NCI-H1092 treated with DMSO at 0.1 percent for 48 hours (cell line): ENCODE measurements around the gene MTA3.

Experiments used
- DNase-seq: peaks from one replicate; lab custom pipeline; 2025; lab: John Stamatoyannopoulos, UW

MTA3 gene

GRCh38 chr2:42733852-42734251, 165.4 kb downstream of the MTA3 start:
- DNase-seq: no peak

DNA sequence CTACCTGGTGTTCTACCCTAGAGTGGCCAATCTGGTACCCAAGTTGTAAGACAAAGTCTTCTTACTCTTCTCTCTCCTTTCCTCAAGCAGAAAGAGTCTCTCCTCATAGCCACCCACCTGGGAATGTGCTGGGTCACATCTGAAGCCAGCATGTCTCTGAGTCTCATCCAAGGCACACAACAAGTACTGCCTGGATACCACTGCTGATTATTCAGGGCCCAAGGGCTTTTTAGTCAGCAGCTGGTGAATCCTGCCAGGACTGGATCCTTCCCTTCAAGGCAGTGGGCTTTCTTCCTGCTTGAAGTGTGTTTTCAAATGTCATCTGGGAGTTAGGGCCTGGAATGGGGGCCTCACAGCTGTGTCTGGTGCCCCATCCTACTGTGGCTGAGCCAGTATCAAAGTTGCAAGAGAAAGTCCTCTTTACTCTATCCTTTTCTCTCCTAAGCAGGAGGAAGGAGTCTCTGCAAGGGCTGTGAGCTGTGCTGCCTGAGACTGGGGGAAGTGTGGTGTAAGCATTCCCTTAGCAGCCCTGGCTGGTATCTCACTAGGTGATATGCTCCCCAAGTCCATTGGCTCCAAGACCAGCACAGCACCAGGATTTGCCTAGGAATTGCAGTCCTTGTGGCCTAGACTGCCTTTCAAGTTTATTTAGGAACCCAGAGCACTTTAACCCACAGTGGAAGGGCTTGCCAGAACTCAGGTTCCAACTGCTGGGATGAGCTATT, 168.3 kb downstream of the MTA3 start:
- DNase-seq: no peak

DNA sequence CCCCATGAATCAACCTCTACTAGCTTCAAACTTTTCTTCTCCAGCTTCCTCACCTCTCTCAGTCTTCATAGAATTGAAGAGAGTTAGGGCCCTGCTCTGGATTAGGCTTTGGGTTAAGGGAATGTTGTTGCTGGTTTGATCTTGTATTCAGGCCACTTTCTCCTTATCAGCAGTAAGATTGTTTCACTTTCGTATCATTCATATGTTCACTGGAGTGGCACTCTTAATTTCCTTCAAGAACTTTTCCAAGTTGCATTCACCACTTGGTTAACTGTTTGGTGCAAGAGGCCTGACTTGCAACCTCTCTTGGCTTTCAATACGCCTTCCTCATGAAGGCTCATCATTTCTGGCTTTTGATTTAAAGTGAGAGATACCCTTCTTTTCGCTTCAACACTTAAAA, 172.7 kb downstream of the MTA3 start:
- DNase-seq: no peak

- DNase-seq: no peak
Measured at GRCh38 chr2:42742740-42743658, 174.6 kb downstream of the MTA3 start.

DNA sequence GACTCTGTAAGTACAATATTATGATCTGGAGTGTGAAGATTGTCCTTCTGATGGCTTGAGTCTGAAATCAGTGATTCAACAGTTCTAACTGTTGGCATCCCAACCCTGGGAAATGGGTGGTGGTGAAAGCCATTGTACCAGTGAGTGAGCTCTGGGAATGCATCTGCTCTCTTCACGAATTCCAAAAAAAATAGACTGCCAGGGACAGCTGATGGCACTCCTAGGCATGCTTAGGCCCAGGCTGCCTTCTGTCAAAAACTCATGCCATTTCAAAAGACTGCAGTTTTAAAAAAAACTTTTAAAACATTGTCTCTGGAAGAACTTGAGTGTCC, 175.2 kb downstream of the MTA3 start:
- no peak for DNase-seq

DNA sequence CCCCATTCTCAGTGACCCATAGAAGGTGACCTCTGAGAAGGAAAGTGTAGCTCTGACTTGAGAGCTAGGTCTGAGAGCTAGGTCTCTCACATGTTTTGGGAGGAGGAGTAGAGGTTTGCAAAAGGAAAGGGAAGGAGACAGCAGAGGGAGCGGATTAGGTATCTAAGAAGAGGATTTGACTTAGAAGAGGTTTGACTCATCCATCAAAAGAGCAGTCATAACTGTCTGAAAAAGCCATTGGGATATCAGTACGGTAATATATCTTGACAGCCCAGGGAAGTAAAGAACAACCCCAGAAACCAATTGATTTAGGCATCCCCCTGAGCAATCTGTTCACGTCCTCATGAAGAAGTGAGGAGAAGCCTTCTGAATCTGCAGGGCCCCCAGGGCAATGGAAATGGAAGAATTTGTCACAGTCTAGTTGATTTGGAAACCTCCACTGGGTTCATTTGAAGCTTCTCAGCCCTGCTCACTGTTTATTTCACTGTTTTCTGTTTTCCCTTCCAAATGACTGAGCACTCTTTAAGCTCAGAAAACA, 176.2 kb downstream of the MTA3 start:
- DNase-seq: no peak

- no peak for DNase-seq
Measured at GRCh38 chr2:42747422-42747821, 179.0 kb downstream of the MTA3 start.

DNA sequence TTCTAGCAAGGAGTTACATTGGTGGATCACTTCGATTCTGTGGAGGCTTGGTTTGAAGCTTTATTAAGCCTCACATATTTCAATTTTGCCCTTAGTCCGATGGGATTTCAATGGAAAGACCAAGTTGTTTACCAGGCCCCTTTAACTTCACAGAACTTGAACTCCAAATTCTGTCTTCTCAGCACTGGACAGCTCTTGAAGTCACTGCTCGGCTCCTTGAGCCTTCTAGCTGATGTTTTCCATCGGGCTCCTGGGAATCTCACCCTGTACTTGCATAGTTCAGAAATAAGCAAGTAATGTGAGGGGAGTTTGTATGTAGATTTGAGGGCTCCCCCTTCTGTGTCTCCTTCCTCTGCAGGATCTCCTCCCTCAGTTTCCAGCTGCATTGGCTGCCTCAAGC, 180.4 kb downstream of the MTA3 start:
- no peak for DNase-seq

GRCh38 chr2:42752314-42752713, 183.9 kb downstream of the MTA3 start:
- no peak for DNase-seq

DNA sequence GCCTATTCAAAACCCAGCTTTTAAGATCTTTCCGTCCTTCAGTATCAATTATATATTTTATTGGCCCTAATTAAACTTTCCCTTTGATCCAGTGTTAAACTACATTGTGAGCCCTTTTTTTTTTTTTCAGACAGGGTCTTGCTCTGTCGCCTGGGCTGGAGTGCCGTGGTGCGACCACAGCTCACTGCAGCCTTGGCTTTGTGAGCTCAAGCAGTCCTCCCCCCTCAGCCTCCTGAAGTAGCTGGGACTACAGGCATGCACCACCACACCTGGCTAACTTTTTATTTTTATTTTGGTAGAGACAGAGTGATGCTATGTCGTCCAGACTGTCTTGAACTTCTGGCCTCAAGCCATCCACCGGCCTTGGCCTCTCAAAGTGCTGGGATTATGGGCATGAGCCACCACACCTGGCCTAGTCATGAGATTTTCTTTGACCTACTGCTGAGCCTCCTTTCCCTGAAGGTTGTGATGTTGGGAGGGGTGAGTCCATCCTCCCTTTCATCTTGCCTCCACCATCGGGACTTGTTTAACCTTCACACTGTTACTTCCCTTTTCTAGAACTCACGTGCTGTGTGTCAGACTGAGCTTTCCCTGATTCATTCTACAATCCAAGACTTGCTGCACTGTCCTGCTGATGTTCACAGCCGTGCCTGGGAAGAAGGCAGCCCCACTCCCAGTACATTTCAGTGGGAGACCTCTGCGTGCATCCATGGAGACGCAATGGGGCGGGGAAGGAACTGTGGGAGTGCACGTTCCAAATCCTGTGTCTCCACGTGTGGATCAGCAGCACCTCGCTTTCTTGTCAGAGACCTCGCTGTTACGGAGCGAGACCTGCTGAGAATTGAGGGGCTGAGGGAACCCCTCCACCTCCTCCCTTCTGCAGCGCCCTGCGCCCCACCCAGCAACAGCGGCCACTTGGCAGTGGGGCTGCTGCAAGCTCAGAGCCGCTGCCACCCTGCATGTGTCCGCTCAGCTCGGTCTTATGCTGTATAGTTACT, 184.7 kb downstream of the MTA3 start:
- DNase-seq: no peak

DNA sequence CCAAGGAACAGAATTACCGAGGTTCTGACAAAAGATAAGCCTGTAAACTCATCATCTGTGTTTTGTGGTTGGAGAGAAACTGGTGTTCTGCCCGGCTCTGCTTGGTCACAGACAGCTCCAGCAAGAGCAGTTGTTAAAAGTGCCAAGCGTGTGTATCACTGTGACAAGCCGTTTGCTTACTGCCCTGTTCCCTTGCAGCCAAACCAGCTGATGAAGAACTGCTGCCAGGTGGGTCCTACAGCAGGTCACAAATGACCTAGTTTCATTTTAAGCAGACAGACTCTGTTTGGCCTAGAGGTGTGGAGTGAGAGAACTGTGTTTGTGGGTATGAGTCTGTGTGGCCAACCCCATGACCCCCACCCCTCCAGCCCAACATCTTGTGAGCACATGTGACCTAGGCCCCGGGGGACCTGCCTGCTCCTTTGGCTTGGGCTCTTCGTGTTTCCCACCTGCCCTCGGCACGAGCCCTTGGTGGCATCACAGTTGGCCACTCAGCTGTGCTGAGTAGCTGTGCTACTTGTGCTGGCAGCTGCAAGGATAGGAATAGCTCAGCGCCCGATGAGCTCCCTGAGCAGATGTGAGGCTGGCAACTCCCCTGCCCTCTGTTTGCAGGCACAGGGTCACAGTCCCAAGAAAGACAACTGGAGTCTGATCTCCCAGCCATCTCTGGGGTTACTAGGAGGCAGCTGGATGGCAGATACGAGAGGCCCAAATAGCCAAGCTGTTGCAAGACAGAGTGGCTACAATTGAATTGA, 185.8 kb downstream of the MTA3 start:
- peak; percentile 6 for DNase-seq

DNA sequence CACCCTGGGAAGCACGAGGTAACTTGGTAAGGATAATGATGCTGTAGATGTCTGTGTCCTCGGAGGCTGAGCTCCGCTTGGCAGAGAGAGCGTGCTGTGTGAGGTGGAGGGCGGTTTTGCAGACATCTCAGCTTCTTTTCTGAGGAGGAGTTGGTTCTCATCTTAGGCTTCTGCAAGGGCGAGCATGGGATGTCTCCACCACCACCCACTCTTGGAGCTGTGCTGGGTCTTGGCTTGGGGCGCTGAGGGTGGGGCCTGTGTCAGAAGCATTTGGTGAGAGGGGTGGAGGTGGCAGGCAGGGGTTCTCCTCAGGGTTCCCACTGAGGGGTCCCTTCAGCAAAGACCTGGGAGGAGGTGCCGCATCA, 186.3 kb downstream of the MTA3 start:
- DNase-seq: no peak

- no peak for DNase-seq
Measured at GRCh38 chr2:42755191-42755880, 186.9 kb downstream of the MTA3 start.

DNA sequence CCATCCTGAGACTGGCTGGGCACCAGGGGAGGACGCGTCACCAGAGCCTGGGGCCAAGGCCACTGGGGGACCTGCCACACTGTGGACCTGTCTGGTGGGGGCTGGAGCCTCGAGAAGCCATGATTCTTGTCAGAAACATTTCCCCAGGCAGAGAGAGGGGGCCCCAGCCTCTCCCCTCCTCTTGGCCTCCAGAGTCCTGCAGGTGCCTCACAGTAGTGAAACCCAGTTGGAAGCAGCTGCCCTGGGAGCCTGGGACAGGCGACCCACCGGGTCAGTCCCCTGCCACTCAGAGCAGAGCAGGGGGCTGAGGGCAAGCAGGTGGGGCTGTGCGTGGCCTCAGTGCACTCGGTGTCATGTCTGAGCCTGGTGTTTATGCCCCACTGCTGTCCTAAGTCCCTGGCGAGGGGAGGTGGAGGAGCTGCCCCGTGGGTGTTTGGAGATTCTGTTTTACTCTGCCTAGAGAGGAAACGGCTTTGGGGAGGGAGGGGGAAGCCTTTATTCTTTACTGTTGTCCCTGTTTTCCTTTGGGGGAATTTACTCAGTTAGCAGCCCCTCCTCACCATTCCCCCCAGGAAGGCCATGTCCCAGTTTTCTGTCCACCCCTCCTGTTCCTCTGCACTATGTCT, 187.8 kb downstream of the MTA3 start:
- DNase-seq: no peak

GRCh38 chr2:42756966-42757513, 188.6 kb downstream of the MTA3 start:
- no peak for DNase-seq

DNA sequence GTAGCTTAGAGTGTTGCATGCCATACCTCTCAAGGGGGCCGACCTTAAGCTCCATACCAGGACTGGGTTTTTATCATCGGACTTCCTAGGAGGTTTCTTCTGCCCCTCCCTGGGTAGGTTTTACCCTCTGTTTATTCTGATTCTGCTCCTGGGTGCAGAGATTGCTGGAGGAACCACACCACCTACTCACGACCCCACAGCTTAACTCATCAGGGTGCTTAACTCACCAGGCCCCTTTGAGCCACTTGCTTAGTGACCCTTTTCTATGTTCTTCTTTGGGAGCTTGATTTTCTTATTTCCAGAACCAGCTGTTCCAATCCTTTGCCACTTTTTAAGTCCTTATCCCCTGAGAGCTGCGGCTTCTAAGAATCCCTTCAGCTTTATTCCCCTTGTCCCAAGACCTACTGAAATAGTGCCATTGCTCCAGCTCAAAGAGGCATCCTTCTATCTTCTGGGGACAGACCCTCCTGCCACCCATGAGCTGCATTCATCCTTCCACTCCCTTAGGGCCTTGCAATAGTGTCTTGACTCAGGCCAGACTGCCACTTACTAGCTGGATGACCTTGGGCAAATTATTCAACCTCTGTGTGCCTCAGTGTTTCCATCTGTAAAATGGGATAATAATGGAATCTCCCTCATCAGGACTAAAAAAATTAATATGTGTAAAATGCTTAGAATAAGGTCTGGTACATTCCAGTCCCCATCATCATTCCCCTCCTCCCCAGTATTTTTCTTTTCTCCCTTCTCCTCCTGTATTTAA, 189.7 kb downstream of the MTA3 start:
- DNase-seq: no peak

DNA sequence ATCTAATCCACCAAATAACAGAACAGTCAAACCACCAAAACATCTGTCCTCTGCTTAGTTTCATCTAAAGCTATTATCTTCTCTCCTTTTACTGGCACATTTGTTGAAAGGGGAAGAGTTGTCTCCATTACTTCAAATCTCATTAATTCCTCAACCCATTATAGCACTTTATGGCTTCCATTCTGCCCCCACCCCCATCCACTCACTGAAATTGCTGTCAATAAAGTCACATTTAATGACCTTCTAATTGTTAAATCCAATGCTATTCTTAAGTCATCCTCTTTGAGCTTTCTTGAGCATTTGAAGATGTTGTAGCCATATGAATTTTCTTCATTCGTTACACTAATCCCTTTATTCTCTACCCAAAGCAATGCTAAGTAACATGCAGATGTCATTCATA, 190.3 kb downstream of the MTA3 start:
- no peak for DNase-seq

DNA sequence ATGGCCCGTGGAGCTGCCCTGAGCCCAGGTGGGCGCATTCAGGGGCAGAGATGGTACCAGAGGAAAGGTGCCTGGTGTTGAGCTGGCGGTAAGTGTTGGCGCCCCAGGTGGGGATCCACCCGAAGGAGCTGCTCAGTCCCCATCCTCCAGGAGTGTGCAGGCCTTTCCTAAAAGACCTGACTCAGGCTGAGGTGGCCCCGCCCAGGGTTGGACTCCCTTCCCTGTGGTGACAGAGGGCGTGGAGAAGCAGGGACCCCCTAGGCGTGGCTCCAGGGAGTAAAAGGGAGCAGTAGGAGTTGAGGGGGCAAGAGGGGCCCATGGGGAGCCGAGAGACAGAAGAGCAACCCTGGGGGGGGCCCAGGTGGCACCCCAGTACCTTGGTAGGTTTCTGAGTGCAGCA, 193.1 kb downstream of the MTA3 start:
- DNase-seq: no peak

DNA sequence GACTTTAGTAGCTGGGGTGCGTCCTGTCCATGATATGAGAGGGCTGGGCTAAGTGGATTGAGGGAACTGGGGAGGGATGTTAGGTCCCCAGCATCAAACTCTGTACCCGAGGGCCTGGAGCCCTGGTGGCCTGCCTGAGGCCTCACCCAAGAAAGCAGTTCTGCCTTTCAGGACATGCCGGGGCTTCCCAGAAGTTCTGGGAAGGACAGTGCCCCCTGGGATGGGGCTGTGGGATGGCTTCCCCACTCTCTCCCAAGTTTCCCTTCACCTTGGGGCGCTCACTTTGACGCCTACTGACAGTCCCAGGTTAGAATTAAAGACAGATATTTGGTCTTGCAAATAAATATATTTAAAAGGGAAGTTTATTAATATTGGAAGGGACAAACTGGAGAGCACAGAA, 193.7 kb downstream of the MTA3 start:
- DNase-seq: no peak
